Measurements from ENCODE around the gene HECTD2.

Gene HECTD2

DNA sequence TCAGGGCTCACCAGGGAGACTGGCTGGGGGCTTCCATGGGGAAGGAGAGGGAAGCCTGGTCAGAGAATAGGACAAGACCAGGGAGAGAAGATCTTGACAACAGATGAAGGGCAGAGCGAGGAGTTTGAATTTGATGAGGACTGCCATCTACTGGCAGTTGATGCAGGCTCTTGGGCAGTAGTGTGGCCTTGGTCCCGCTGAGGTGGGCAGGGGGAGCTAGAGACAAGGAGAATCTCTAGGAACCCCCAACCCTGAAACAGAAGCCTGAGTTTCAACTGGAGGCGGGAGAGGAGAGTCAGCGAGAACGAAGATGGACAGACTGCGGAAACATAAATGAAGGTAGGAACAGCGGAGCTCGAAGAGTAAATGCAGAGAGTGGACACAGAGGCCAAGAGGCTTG, 141.7 kb downstream of the HECTD2 start:
- Histone ChIP-seq H3K27ac (peak overlapping the region; percentile 27 to 37), H3K4me3 (peak overlapping the region in 1 of 2 donors; percentile 7), H3K27me3 (no peaks in the 10 kb centered on the region), H3K36me3 (no peaks in the 10 kb centered on the region), H3K4me1 (peaks cover 0 to 34% (median 26%) of the 10 kb centered on the region in 4 donors), H3K9me3 (no peaks in the 10 kb centered on the region)
- TF ChIP-seq, protein P1, sequence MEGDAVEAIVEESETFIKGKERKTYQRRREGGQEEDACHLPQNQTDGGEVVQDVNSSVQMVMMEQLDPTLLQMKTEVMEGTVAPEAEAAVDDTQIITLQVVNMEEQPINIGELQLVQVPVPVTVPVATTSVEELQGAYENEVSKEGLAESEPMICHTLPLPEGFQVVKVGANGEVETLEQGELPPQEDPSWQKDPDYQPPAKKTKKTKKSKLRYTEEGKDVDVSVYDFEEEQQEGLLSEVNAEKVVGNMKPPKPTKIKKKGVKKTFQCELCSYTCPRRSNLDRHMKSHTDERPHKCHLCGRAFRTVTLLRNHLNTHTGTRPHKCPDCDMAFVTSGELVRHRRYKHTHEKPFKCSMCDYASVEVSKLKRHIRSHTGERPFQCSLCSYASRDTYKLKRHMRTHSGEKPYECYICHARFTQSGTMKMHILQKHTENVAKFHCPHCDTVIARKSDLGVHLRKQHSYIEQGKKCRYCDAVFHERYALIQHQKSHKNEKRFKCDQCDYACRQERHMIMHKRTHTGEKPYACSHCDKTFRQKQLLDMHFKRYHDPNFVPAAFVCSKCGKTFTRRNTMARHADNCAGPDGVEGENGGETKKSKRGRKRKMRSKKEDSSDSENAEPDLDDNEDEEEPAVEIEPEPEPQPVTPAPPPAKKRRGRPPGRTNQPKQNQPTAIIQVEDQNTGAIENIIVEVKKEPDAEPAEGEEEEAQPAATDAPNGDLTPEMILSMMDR (IDR thresholded peaks at IDR 0.05): peak; percentile 34 to 44
- peak in 1 of 2 donors; percentile 53 for DNase-seq
- intact Hi-C loops (cut with DNase I; ENCODE audit: low total_unique reads): loop anchor here (10.0 kb wide), 2 partner anchors 57 to 73 kb away; no protein-coding TSS in a partner anchor

DNA sequence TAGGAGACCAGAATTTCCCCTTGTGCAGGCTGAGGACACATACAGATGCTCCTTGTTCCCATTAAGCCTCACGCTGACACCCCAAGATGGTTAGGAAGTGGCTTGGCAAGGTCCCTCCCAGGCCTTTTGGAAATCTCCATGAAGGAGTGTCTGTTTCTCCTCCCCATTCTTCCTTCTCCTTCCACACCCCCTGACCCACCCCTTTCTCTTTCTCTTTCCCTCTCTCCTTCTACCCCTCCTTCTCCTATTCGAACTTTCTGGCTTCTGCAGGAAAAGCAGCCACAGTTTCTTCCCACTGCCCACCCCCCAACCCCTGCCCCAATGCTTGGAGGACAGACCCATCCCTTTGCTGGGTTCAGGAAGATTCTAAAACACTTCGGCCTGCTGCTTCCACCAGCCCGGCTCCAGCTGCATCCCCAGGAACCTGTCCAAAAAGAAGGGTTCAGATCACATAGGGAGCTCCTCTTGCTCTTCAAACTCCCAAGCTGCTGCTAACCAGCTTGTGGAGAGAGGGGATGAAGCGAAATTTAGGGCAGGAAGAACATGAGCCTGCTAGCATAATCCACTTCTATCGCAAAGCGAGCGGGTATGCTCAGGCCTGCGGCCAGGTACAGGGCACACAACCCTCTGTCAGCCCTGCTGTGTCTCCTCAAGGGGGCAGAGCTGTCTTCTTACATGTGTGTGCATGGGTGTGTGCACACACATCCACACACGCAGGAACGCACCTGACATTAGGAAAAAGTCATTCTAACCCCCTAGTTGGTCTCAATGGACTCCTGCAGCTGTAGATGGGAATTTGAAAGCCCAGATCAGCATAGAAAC, 142.3 kb downstream of the HECTD2 start:
- Histone ChIP-seq H3K27ac (peak overlapping the region; percentile 27 to 37), H3K4me3 (peak overlapping the region in 1 of 2 donors; percentile 7), H3K4me1 (peaks cover 0 to 40% (median 29%) of the 10 kb centered on the region in 4 donors), H3K36me3 (no peaks in the 10 kb centered on the region), H3K27me3 (no peaks in the 10 kb centered on the region), H3K9me3 (no peaks in the 10 kb centered on the region)
- DNase-seq: no peak
- TF ChIP-seq, protein P1 (IDR thresholded peaks at IDR 0.05): peak; percentile 19 to 44
- intact Hi-C loops (cut with DNase I; ENCODE audit: low total_unique reads): loop anchor here (10.0 kb wide), 2 partner anchors 58 to 72 kb away; no protein-coding TSS in a partner anchor

DNA sequence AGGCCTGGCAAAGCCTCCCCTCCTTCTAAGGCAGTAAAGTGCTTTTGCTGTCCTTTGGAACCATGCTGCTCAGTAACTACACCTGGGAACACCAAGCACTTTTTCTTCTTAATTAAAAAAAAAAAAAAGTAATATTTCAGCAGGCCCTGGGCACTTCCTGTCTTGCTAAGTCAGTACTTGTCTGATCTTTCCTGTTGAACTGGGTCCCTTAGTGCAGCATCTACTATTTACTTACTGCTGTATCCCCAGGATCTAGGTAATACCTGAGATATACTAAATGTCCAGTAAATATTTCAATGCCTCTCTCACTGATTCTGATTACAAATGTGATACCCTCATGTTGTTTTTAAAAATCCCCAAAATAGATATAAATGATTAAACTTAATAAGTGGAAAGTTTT, 145.3 kb downstream of the HECTD2 start:
- TF ChIP-seq, protein P1 (IDR thresholded peaks at IDR 0.05): no peak
- H3K27ac ChIP-seq: peak overlapping the region; percentile 72 to 75
- H3K27me3 ChIP-seq: no peaks in the 10 kb centered on the region
- no peaks in the 10 kb centered on the region for H3K36me3 ChIP-seq
- intact Hi-C loops (cut with DNase I; ENCODE audit: low total_unique reads): loop anchor here (10.0 kb wide), 2 partner anchors 61 to 69 kb away; no protein-coding TSS in a partner anchor
- no peak overlapping the region for H3K4me3 ChIP-seq
- no peaks in the 10 kb centered on the region for H3K9me3 ChIP-seq
- peaks cover 0 to 51% (median 32%) of the 10 kb centered on the region in 4 donors for H3K4me1 ChIP-seq
- no peak for DNase-seq

DNA sequence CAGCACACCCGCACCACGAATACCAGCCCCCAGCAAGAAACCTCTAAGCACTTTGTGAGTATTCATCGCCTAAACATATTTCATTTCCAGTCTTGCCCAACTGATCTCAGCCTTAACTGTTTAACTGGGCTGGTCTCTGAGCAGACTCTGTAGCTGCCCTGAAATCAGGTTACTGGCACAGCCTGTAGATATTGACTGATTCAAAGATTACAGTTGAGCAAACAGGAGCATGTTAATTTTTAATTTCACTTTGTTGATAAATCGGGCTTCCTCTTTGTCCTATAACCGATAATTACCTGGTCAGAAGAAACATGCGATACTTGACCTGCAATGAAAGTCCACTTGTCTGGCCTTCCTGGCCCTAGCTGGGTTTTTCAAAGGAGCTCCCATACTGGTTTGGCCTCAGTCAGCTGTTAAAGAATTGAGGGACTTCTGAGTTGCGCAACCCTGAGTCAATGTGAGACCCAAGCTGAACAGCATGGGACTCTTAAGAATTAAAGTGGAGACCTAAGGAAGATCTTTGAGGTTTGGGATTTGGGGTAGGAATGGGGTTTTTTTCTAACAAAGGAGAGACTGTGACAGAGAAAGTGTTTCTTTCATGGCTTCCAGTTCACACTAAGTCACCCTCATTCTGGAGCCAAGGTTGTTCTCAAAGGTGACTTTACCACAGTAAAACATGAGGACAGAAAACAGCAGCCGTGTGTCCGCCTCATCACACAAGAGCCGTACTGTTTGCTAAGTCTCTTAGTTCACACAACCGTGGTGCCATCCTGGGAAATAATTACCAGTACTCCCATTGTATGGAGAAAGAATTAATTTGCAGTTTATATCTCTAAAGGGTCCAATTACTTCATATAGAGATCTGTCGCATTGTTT, 146.8 kb downstream of the HECTD2 start:
- no peak for DNase-seq
- H3K9me3 ChIP-seq: no peaks in the 10 kb centered on the region

DNA sequence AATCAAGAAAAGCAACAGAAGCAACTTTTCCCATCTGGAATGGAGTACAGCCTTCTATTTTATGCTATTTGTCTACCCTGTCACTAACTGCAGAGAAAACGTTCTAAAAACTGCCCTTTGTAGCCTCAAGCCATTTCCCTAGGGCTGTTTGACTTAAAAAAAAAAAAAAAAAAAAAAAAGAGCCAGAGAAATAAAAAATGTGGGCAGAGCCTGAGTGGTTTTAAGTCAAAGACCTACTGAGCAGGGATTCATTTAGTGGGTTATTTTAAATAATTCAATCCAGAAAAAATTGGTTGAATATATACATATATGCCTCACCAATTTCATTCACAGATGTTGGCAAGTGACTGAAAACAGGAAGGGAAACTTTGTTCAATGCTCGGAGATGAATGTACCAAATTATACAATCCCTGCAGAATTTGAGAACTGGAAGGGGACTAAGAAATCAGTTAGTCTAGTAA, 147.5 kb downstream of the HECTD2 start:
- Histone ChIP-seq H3K9me3 (no peaks in the 10 kb centered on the region), H3K36me3 (no peaks in the 10 kb centered on the region), H3K4me3 (peak overlapping the region in 1 of 2 donors; percentile 17), H3K27me3 (no peaks in the 10 kb centered on the region), H3K27ac (peak overlapping the region; percentile 72 to 75), H3K4me1 (peaks cover 0 to 43% (median 27%) of the 10 kb centered on the region in 4 donors)
- no peak for DNase-seq
- TF ChIP-seq, protein P1 (IDR thresholded peaks at IDR 0.05): no peak
- intact Hi-C loops (cut with DNase I; ENCODE audit: low total_unique reads): loop anchor here (10.0 kb wide), 2 partner anchors 63 to 67 kb away; no protein-coding TSS in a partner anchor

More for the DNA sequence above, 146.8 kb downstream of the HECTD2 start:
- H3K27me3 ChIP-seq: no peaks in the 10 kb centered on the region
- H3K4me1 ChIP-seq: peaks cover 0 to 49% (median 32%) of the 10 kb centered on the region in 4 donors
- TF ChIP-seq, protein P1 (IDR thresholded peaks at IDR 0.05): no peak
- H3K27ac ChIP-seq: peak overlapping the region; percentile 72 to 75
- no peaks in the 10 kb centered on the region for H3K36me3 ChIP-seq
- intact Hi-C loops (cut with DNase I; ENCODE audit: low total_unique reads): loop anchor here (10.0 kb wide), 2 partner anchors 62 to 68 kb away; no protein-coding TSS in a partner anchor
- H3K4me3 ChIP-seq: peak overlapping the region in 1 of 2 donors; percentile 17

All from tibial artery (tissue), 4 donors.